Stimulated activated CD4-positive, alpha-beta T cell treated with anti-CD3 and anti-CD28 coated beads, Interleukin-2, amount 100 ng/mL, for 48 hours (primary cell): ENCODE results near the gene B4GALNT2.

Experiments used
- DNase-seq, 2 donors: peaks; one replicate each; pipeline ENCODE4 v3.0.0-alpha.2; 2020

B4GALNT2 gene

DNA sequence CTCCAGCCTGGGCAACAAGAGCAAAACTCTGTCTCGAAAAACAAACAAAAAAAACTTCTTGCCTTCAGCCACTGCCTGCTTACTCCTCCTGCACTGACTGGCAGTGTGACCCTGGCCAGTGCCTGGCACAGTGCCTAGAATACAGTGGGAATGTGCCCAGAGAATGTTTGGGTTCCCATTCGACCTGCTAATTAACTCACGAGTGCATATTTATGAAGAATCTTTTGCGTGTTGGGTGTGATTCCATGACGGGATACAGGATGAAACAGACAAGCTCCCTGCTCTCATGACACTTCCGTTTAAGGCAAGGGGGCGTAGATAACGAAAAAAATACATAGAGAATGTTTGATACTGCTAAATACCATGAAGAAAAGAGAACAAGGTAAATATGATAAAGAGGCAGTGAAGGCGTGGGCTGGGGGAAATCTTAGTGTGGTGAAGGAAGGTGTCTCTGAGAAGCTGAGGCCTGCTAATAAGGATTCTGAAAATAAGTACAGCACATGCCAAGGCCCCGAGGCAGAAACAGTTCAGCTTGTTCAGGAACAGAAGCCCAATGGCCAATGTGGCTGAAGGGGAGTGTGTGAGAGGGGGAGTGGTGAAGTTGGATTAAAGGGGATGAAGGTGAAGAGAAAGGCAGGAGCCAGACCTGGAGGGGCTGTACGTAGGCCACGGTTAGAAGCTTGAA is 82.2 kb downstream of the B4GALNT2 start:
- DNase-seq: no peak

DNA sequence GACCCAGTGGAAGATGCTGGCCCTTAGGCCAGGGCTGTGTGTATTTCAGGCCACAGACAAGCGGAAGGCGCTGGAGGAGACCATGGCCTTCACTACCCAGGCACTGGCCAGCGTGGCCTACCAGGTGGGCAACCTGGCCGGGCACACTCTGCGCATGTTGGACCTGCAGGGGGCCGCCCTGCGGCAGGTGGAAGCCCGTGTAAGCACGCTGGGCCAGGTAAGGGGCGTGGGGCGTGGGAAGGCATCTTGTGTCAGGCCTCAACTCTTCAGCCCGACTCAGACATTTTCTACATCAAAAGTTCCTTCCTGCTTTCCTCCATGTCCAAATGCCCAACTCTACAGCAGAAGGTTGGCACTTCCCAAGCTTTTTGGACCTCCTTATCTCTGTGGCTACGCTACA is 83.9 kb downstream of the B4GALNT2 start:
- DNase-seq: no peak

- DNase-seq: no peak
These were observed 84.5 kb downstream of the B4GALNT2 start for GRCh38 chr17:49216953-49217650.

DNA sequence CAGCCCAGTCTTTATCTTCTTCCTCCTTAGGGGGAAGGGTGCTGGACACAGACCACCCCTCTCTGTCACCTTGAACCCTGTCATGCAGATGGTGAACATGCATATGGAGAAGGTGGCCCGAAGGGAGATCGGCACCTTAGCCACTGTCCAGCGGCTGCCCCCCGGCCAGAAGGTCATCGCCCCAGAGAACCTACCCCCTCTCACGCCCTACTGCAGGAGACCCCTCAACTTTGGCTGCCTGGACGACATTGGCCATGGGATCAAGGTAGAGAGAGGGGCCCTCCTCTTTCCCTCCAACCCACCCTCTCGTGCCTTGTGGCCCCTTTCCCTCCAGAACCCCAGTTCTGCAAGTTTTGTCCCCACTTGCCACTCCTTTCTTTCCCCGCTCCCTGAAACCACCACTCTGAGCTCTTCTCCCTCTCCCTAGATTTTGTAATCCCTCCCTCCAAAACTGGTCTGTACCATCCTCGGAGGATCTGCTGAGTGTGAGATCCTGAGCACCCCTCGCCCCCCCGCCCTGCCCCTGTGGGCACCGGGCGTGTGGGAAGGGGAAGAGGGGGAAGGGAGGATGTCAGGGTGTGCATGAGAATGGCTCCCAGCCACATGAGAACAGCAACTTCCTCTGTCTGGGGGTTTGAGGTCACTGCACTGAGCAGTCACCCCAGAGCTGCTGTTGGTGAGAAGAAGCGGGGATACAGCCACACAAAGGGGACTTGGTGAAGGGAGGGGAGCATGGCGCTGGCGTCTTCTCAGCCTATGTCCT is 85.3 kb downstream of the B4GALNT2 start:
- no peak for DNase-seq

GRCh38 chr17:49218941-49219913 is 86.7 kb downstream of the B4GALNT2 start:
- no peak for DNase-seq

GRCh38 chr17:49219987-49220386 is 87.4 kb downstream of the B4GALNT2 start:
- DNase-seq: no peak

GRCh38 chr17:49223168-49223516 is 90.6 kb downstream of the B4GALNT2 start:
- no peak for DNase-seq

- peak; percentile 77 to 81 for DNase-seq
These were observed 91.1 kb downstream of the B4GALNT2 start for GRCh38 chr17:49223517-49224197.

DNA sequence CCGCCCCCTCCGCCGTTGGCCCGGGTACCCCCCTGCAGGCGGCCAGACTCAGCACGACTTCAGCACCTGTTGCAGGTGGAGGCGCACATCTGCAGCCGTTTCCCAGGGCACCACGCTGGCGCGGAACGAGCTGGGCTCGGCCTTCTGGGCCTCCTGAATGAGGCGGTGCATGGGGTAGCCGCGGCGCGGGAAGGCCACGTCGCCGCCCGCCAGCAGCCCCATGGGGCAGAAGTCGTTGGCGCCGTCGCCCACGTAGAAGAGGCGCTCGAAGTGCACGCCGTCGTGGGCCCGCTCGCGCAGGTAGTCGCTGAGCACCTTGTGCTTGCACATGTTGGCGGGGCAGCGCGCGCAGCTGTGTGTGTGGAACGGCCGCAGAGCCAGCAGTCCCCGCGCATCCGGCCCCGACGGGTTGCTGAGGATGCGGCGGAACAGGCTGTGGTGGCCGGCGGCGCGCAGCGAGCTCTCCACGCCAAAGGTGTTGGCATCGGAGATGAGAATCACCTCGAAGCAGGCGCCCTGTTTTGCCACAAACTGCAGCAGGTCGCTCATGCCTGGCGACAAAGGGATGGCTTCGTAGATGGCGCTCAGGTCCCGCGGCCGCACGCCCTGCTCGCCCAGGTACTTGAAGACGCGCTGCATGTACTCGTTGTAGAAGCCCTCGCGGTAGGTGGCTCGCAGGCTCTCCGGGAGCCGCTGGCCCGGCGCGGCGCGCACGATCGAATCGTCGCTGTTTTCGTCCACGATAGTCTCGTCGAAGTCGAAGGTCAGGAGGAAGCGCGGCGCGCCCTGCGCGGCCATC is 91.8 kb downstream of the B4GALNT2 start:
- no peak for DNase-seq

DNA sequence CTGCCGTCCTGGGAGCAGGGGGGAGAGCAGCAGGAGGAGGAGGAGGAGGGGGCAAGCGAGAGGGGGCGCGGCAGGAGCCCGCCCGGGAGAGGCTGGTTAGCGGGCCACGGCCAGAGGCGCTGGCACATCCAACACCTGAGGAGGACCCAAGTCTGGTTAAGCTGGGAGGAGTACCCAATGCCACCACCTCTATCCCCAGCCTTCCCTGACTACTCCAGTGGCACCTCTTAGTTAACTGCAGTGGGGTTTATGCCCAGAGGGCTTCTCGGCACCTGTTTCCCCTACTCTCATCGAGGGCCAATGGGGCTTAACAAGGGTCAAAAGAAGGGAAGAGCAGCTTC is 92.4 kb downstream of the B4GALNT2 start:
- DNase-seq: no peak

GRCh38 chr17:49225554-49226236 is 93.1 kb downstream of the B4GALNT2 start:
- no peak for DNase-seq
